ENCODE measurements around the gene SETD2.
A peak's percentile ranks its signal among the peaks of the same experiment; 100 is the strongest.

SETD2 gene

DNA sequence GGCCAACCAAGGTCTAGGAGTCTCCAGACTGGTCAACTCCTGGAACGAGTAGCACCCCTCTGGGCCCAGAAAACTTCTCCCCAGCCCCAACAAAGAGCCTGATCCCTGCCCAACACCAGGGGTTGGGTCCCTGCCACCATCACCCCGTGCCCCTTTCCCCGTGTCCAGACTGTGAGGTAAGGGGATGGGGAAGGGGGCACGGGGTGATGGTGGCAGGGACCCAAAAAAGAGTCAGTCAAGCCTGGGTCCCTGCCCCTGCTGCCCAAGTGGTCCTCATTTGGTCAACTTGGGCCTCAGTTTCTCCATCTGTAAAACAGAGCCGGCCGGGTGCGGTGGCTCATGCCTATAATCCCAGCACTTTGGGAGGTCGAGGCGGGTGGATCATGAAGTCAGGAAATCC lies 185.5 kb downstream of the SETD2 start:
- H3K36me3 ChIP-seq (replicated peaks; ENCODE audit: low read depth, low read length) = peaks cover 18% of the 10 kb centered on the region
- peak overlapping the region; percentile 92; the same call in 1 of the 2 replicates for H3K9ac ChIP-seq (ENCODE audit: low read length)
- peaks cover 37% of the 10 kb centered on the region for H3K4me1 ChIP-seq (ENCODE audit: low read length)
- peaks cover 18% of the 10 kb centered on the region; the same call in 1 of the 2 replicates for H4K20me1 ChIP-seq (ENCODE audit: insufficient read depth, low read length)
- H3K79me2 ChIP-seq (ENCODE audit: low read length) = peaks cover 69% of the 10 kb centered on the region
- peak overlapping the region; percentile 99; the same call in 1 of the 2 replicates for H3K4me3 ChIP-seq (ENCODE audit: low read length)
- H3K4me2 ChIP-seq (ENCODE audit: low read length) = peak overlapping the region; percentile 94
- H3K9me3 ChIP-seq (ENCODE audit: insufficient read depth, low read length) = no peaks in the 10 kb centered on the region
- TF ChIP-seq EZH2phosphoT487 (IDR thresholded peaks at IDR 0.05; ENCODE audit: low read depth) = no peak
- TF ChIP-seq, protein P1, sequence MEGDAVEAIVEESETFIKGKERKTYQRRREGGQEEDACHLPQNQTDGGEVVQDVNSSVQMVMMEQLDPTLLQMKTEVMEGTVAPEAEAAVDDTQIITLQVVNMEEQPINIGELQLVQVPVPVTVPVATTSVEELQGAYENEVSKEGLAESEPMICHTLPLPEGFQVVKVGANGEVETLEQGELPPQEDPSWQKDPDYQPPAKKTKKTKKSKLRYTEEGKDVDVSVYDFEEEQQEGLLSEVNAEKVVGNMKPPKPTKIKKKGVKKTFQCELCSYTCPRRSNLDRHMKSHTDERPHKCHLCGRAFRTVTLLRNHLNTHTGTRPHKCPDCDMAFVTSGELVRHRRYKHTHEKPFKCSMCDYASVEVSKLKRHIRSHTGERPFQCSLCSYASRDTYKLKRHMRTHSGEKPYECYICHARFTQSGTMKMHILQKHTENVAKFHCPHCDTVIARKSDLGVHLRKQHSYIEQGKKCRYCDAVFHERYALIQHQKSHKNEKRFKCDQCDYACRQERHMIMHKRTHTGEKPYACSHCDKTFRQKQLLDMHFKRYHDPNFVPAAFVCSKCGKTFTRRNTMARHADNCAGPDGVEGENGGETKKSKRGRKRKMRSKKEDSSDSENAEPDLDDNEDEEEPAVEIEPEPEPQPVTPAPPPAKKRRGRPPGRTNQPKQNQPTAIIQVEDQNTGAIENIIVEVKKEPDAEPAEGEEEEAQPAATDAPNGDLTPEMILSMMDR (IDR thresholded peaks at IDR 0.05; ENCODE audit: low read depth, low read length) = no peak
- no peaks in the 10 kb centered on the region for H3K27me3 ChIP-seq (ENCODE audit: low read depth, low read length)
- no peak overlapping the region for H2AFZ ChIP-seq (ENCODE audit: low read depth, low read length)
- no peak overlapping the region for H3K27ac ChIP-seq (ENCODE audit: low read length)

DNA sequence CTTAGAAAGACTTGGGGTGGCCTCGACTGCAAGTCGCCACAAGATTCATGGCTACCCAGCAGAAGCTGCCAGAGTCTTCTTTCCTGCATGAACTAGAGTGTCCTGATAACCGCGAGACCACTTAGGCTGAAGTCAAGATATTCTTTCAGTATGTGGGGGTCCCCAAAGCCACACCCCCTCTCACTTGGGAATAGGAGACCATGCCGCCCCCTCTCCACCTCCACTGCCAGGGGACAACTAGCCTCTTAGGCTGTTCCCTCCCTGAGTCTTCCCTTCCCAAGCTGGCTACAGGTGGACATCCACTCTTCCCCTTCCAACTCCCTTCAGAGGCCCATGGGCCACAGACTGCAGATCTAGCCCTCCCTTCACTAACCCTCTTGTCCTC lies 186.1 kb downstream of the SETD2 start:
- Histone ChIP-seq H2AFZ (ENCODE audit: low read depth, low read length) (no peak overlapping the region), H3K27me3 (ENCODE audit: low read depth, low read length) (no peaks in the 10 kb centered on the region), H3K9ac (ENCODE audit: low read length) (no peak overlapping the region), H3K27ac (ENCODE audit: low read length) (no peak overlapping the region), H3K9me3 (ENCODE audit: insufficient read depth, low read length) (no peaks in the 10 kb centered on the region), H3K4me2 (ENCODE audit: low read length) (peak overlapping the region; percentile 94), H3K4me3 (ENCODE audit: low read length) (no peak overlapping the region), H3K4me1 (ENCODE audit: low read length) (peaks cover 39% of the 10 kb centered on the region), H3K36me3 (replicated peaks; ENCODE audit: low read depth, low read length) (peaks cover 18% of the 10 kb centered on the region), H4K20me1 (ENCODE audit: insufficient read depth, low read length) (peaks cover 18% of the 10 kb centered on the region; the same call in 1 of the 2 replicates), H3K79me2 (ENCODE audit: low read length) (peaks cover 72% of the 10 kb centered on the region)
- TF ChIP-seq, protein P1 (IDR thresholded peaks at IDR 0.05; ENCODE audit: low read depth, low read length) = no peak
- no peak for TF ChIP-seq EZH2phosphoT487 (IDR thresholded peaks at IDR 0.05; ENCODE audit: low read depth)

DNA sequence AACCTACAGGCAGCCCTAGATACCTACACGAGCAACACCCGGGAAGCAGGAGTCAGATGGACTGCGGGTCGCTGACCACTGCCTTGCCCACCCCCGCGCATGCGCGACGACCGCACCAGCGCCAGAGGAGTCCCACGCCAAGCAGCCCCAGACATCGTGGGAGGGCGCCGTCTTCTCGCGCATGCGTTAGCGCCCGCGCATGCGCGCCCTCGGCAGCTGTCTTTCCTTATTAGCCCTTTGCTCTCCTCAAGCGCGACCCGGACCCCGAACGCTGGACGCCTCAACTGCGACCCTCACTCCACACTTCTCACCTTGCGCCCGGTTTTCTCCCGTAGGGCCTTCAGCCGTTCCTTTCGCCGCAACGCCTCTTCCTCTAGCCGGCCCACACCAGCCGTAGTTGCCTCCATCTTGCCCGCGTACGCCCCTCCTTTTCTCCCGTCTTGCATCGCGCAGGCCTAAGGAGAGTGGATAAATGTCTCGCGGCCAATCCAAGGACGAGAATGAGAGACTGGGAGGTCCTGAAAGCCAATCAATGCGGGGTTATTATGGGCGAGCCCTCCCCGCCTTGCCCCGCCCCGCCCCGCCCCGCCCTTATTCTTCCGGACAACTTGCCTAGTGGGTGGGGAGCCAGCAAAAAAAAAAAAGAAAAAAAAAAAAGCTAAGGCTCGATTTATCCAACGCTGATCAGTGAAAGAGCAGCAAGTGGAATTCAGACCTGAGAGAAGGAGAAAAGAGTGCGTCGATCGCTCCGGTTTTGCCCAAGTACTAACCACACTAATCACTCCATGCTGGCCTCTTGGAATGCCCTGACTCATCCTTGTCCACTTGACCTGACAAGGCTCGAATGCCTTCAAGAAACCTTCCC lies 187.4 kb downstream of the SETD2 start, which contains the start of gene CCDC12:
TSS of gene CCDC12 (minus strand) at position 420 of the 865 bp plus-strand sequence. CDS start at position 407, 13 bp downstream.
- Histone ChIP-seq H3K79me2 (ENCODE audit: low read length) (peaks cover 74% of the 10 kb centered on the region), H3K9ac (ENCODE audit: low read length) (peak within 1 kb of the TSS; percentile 94), H3K36me3 (replicated peaks; ENCODE audit: low read depth, low read length) (peaks cover 14% of the 10 kb centered on the region), H3K4me3 (ENCODE audit: low read length) (peak within 1 kb of the TSS; percentile 92), H3K4me1 (ENCODE audit: low read length) (peaks cover 51% of the 10 kb centered on the region), H2AFZ (ENCODE audit: low read depth, low read length) (0 out of 2 replicates have a peak within 1 kb of the TSS, but pooled peaks have one; percentile 44), H3K9me3 (ENCODE audit: insufficient read depth, low read length) (no peaks in the 10 kb centered on the region), H3K4me2 (ENCODE audit: low read length) (peak within 1 kb of the TSS; percentile 94), H3K27me3 (ENCODE audit: low read depth, low read length) (no peaks in the 10 kb centered on the region), H4K20me1 (ENCODE audit: insufficient read depth, low read length) (peaks cover 24% of the 10 kb centered on the region), H3K27ac (ENCODE audit: low read length) (peak within 1 kb of the TSS; percentile 94)
- TF ChIP-seq, protein P1 (IDR thresholded peaks at IDR 0.05; ENCODE audit: low read depth, low read length) = no peak
- TF ChIP-seq EZH2phosphoT487 (IDR thresholded peaks at IDR 0.05; ENCODE audit: low read depth) = no peak

DNA sequence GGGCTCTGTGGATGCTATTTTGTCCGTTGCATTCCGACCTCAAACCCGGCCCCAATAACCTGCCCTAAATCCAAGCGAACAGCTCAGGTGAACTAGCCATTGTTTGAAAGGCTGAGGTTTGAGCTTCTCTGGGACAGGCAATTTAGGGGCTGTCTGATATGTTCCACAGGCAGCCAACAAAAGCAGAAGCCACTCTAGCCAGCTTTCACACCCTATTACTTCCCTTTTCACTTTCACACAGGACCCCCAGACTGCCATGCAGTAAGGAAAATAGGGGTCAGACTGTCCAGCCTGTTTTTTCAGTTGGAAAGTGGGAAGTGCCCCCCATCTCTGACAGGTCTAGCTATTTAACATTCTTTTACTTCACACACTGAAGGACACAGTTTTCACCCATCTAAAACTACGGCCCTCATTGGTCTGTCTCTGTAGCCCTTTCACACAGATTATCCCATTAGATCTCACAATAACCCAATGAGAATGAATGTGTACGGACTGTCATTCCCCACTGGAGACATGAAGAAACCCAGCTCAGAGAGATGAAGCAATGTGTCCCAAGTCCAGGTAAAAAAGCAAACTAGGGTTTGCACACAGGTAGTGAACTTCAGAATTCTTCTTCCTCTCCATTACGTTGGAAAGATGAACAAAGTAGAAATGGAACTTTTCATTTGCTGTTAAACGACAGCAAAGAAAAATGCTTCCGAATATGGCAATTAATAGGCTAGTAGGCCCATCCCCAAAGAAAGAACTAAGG lies 189.3 kb downstream of the SETD2 start:
- Histone ChIP-seq H2AFZ (ENCODE audit: low read depth, low read length) (no peak overlapping the region), H3K79me2 (ENCODE audit: low read length) (peaks cover 77% of the 10 kb centered on the region), H4K20me1 (ENCODE audit: insufficient read depth, low read length) (peaks cover 42% of the 10 kb centered on the region), H3K9me3 (ENCODE audit: insufficient read depth, low read length) (no peaks in the 10 kb centered on the region), H3K4me3 (ENCODE audit: low read length) (peak overlapping the region; percentile 92), H3K27me3 (ENCODE audit: low read depth, low read length) (no peaks in the 10 kb centered on the region), H3K4me2 (ENCODE audit: low read length) (peak overlapping the region; percentile 79), H3K27ac (ENCODE audit: low read length) (peak overlapping the region; percentile 94), H3K4me1 (ENCODE audit: low read length) (peaks cover 57% of the 10 kb centered on the region), H3K36me3 (replicated peaks; ENCODE audit: low read depth, low read length) (peaks cover 24% of the 10 kb centered on the region), H3K9ac (ENCODE audit: low read length) (peak overlapping the region; percentile 55)
- TF ChIP-seq EZH2phosphoT487 (IDR thresholded peaks at IDR 0.05; ENCODE audit: low read depth) = no peak
- TF ChIP-seq, protein P1 (IDR thresholded peaks at IDR 0.05; ENCODE audit: low read depth, low read length) = no peak
